Kidney tubule cell (primary cell): ENCODE measurements around the gene PAPOLB.

Source experiments
- DNase-seq: peaks from one replicate; pipeline ENCODE4 v3.0.0-alpha.2; 2018; ENCODE audit warnings: low spot score

PAPOLB gene

DNA sequence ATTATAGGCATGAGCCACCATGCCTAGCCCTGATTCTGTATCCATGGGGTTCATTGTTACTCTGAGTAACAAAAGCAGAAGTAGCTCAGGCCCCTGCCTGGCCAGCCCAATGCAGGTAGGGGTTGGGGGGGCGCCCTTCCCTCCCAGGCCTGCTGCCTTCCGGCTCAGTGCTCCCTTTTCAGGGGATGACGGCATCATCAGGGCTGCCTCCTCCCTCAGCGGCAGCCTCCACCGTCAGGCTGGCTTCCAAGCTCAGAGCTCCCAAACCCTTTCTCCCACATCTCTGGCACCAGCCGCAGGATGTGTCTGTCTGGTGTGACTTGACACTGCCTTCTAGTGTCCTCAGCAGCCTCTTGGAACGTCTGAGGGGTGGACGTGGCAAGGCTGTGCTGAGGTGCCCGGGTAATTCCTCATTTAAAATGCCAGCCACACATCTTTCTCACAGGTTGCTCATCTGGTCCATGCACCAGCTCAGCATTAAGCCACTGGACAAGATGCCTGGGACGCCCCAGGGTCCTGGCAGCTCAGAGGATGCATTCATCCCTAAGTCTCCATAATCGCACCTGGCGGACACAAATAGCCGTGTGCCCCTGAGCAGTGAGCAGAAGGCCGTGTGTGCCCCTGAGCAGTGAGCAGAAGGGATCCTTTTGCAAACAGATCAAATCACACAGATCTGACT lies 38.2 kb downstream of the PAPOLB start:
- DNase-seq, result no peak

- DNase-seq, result no peak
Observed at GRCh38 chr7:4822677-4823076, 39.2 kb downstream of the PAPOLB start.

GRCh38 chr7:4820967-4821471 lies 40.8 kb downstream of the PAPOLB start:
- DNase-seq, result no peak

DNA sequence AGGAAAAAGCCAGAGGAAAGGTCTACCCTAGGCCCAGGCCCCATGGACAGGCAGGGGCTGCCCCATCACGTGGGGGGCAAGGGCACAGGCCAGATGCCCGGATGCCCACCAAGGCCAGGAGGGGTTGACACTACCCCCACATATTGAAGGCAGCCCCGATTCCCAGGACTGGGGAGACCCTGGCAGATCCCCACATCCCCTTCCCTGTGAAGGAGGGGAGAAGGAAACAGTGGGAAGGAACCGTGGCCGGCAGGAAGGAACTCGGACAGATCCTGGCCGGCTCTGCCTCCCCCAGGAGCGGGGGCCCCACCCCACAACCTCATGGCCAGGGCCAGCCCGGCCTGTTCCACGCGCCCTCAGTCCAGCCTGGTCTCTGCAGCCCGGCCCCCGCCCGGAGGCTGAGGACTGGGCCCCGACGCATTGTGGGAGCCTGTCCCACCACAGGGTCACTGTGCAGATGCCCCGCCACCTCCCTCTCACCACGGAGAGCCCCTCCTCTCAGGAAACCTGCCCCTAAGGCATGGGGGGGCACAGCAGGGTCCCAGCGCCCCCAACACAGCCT lies 41.3 kb downstream of the PAPOLB start:
- DNase-seq, result no peak

- no peak for DNase-seq
Observed at GRCh38 chr7:4819560-4820404, 42.0 kb downstream of the PAPOLB start.

DNA sequence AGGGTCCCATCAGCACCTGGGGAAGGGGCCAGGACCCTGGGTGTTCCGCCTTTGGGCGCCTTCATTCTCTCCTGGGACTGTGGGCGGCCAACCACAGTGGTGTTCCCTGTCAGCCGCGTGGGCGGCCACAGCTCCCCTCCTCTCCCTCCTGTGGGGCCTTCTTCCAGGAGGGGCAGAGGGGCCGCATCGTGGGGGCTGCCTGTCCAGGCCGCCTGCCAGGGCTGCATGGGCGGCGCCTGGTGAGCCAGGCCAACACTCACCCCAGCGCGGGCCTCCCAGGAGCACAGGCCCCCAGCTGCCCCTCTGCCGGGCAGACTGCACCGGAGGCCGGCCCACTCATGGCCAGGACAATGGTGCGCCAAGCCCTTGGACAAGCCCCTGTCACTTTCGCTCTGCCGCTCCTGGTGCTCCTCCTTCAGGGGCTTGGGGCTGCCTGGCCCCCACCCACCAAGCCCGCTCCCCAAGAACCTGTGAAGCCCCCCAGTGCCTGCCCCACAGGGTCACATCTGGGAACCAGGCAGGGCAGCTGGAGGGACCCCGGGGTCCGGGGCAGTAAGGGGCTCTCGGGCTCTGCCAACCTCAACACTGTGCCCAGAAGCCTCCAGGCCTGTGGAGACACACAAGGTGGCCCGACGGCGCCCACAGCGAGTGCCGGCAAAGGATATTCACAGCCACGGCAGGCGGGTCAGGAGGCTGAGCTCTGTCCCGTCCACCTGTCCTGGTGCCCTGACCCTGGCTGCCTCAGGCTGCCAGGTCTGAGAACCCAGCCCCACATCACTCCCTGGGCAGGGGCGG lies 43.6 kb downstream of the PAPOLB start:
- DNase-seq, result no peak

- no peak for DNase-seq
Observed at GRCh38 chr7:4817178-4817901, 44.5 kb downstream of the PAPOLB start.

- DNase-seq, result no peak
Observed at GRCh38 chr7:4816419-4817080, 45.3 kb downstream of the PAPOLB start.

GRCh38 chr7:4815609-4816418 lies 46.0 kb downstream of the PAPOLB start:
- no peak for DNase-seq

GRCh38 chr7:4815121-4815520 lies 46.7 kb downstream of the PAPOLB start:
- DNase-seq, result no peak

- no peak for DNase-seq
Observed at GRCh38 chr7:4814433-4814832, 47.4 kb downstream of the PAPOLB start.

- peak; percentile 93 for DNase-seq
Observed at GRCh38 chr7:4809666-4810065, 52.2 kb downstream of the PAPOLB start.

- DNase-seq, result no peak
Observed at GRCh38 chr7:4809091-4809591, 52.7 kb downstream of the PAPOLB start.

GRCh38 chr7:4808565-4808964 lies 53.3 kb downstream of the PAPOLB start:
- no peak for DNase-seq

GRCh38 chr7:4808026-4808425 lies 53.8 kb downstream of the PAPOLB start:
- no peak for DNase-seq
